ENCODE data around the gene SLC25A52.
"Not testable (repeated sequence)": the region's sequence is repeated elsewhere in the genome, so short reads cannot be mapped to it uniquely, and the experiment has no call there.

SLC25A52 gene

GRCh38 chr18:31760695-31761094 lies at the start of gene SLC25A52:
Gene SLC25A52, minus strand, starts transcription at chr18:31760880. Its CDS starts 219 bp downstream, at chr18:31760661.
- DNase-seq (ENCODE audit: low read depth, low spot score) = no peak

GRCh38 chr18:31809049-31809448 lies 48.4 kb upstream of the SLC25A52 start:
- not testable (repeated sequence) for DNase-seq (ENCODE audit: low read depth, low spot score)

GRCh38 chr18:31801078-31801477 lies 40.4 kb upstream of the SLC25A52 start:
- DNase-seq (ENCODE audit: low read depth, low spot score) = no peak

- not testable (repeated sequence) for DNase-seq (ENCODE audit: low read depth, low spot score)
Measured at GRCh38 chr18:31799257-31799656, 38.6 kb upstream of the SLC25A52 start.

GRCh38 chr18:31798399-31798798 lies 37.7 kb upstream of the SLC25A52 start:
- DNase-seq (ENCODE audit: low read depth, low spot score) = no peak

GRCh38 chr18:31795747-31796146 lies 35.1 kb upstream of the SLC25A52 start:
- DNase-seq (ENCODE audit: low read depth, low spot score) = no peak

- DNase-seq (ENCODE audit: low read depth, low spot score) = no peak
Measured at GRCh38 chr18:31793531-31793930, 32.9 kb upstream of the SLC25A52 start.

- DNase-seq (ENCODE audit: low read depth, low spot score) = no peak
Measured at GRCh38 chr18:31792580-31792911, 31.9 kb upstream of the SLC25A52 start.

GRCh38 chr18:31791817-31792579 lies 31.3 kb upstream of the SLC25A52 start:
- no peak for DNase-seq (ENCODE audit: low read depth, low spot score)

- DNase-seq (ENCODE audit: low read depth, low spot score) = peak; percentile 60
Measured at GRCh38 chr18:31789409-31789808, 28.7 kb upstream of the SLC25A52 start.

- no peak for DNase-seq (ENCODE audit: low read depth, low spot score)
Measured at GRCh38 chr18:31783059-31783458, 22.4 kb upstream of the SLC25A52 start.

- DNase-seq (ENCODE audit: low read depth, low spot score) = no peak
Measured at GRCh38 chr18:31778391-31778950, 17.8 kb upstream of the SLC25A52 start.

GRCh38 chr18:31776093-31776492 lies 15.4 kb upstream of the SLC25A52 start:
- DNase-seq (ENCODE audit: low read depth, low spot score) = no peak

- DNase-seq (ENCODE audit: low read depth, low spot score) = no peak
Measured at GRCh38 chr18:31774962-31775361, 14.3 kb upstream of the SLC25A52 start.

GRCh38 chr18:31774477-31774785 lies 13.8 kb upstream of the SLC25A52 start:
- no peak for DNase-seq (ENCODE audit: low read depth, low spot score)

GRCh38 chr18:31773774-31774476 lies 13.2 kb upstream of the SLC25A52 start:
- no peak for DNase-seq (ENCODE audit: low read depth, low spot score)

- DNase-seq (ENCODE audit: low read depth, low spot score) = no peak
Measured at GRCh38 chr18:31772699-31773098, 12.0 kb upstream of the SLC25A52 start.

GRCh38 chr18:31750273-31750672 lies 10.4 kb downstream of the SLC25A52 start:
- no peak for DNase-seq (ENCODE audit: low read depth, low spot score)

GRCh38 chr18:31746396-31746795 lies 14.3 kb downstream of the SLC25A52 start:
- DNase-seq (ENCODE audit: low read depth, low spot score) = no peak

- no peak for DNase-seq (ENCODE audit: low read depth, low spot score)
Measured at GRCh38 chr18:31744321-31745067, 16.2 kb downstream of the SLC25A52 start.

GRCh38 chr18:31743600-31743999 lies 17.1 kb downstream of the SLC25A52 start:
- not testable (repeated sequence) for DNase-seq (ENCODE audit: low read depth, low spot score)

GRCh38 chr18:31741097-31741735 lies 19.5 kb downstream of the SLC25A52 start:
- DNase-seq (ENCODE audit: low read depth, low spot score) = no peak

All from ELF-1 (cell line).